22Rv1 (cell line): ENCODE data around the gene TMTC1.

Experiments
- H3K27ac ChIP-seq: fragments of 450-650 bp; 2 replicates; pipeline ENCODE4 v1.5.1; 2017
- ZFX ChIP-seq: fragments of 450-650 bp; IDR thresholded peaks from 2 replicates; pipeline ENCODE4 v1.6.1; 2017; ENCODE audit warnings: antibody characterized with exemption, borderline replicate concordance
- TF ChIP-seq, protein P1 (sequence below): fragments of 450-650 bp; IDR thresholded peaks from 2 replicates; pipeline ENCODE4 v1.5.1; 2017; ENCODE audit warnings: mild to moderate bottlenecking

The TMTC1 gene

DNA sequence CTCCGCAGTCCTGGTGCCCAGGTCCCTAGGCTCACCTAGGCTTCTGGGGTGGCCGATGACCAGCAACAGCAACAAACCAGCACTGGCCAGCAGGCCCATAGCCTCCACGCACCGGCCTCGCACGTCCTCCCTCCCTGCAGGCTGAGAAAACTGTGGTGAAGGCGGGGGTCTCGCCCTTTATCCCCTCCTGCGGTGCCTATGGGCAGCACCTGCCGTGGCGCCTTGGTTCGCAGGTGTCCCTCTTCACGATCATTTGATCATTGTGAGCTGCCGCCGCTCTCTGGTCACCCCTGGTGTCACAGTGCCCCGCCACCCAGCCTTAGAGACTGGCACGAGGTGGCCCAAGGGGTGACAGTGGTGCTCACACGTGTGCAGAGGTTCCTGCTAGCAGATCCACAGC, 286.2 kb downstream of the TMTC1 start, which contains the start of gene OVCH1:
TSS of gene OVCH1 (minus strand) at position 99 of the 400 bp plus-strand sequence. CDS start at position 99, 0 bp downstream.
- TF ChIP-seq, protein P1, sequence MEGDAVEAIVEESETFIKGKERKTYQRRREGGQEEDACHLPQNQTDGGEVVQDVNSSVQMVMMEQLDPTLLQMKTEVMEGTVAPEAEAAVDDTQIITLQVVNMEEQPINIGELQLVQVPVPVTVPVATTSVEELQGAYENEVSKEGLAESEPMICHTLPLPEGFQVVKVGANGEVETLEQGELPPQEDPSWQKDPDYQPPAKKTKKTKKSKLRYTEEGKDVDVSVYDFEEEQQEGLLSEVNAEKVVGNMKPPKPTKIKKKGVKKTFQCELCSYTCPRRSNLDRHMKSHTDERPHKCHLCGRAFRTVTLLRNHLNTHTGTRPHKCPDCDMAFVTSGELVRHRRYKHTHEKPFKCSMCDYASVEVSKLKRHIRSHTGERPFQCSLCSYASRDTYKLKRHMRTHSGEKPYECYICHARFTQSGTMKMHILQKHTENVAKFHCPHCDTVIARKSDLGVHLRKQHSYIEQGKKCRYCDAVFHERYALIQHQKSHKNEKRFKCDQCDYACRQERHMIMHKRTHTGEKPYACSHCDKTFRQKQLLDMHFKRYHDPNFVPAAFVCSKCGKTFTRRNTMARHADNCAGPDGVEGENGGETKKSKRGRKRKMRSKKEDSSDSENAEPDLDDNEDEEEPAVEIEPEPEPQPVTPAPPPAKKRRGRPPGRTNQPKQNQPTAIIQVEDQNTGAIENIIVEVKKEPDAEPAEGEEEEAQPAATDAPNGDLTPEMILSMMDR = no peak
- no peak for TF ChIP-seq ZFX
- no peak within 1 kb of the TSS for H3K27ac ChIP-seq

DNA sequence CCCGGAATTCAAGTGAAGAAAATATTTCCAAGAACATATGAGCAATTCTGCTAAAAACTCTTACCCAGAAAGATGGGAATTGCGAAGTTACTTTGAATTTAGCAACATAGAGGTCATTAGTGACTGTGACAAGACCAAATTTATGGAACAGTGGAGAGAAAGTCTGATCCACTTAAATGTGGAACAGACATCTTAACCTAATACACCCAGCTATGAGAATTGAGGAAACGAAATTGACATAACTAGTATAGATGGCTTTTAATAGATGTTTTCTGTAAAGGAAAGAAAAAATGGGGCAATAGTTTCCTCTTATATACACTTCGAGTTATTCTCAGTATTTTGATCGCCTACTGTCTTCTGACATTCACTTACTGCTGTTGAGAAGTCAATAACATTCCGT, 290.9 kb downstream of the TMTC1 start:
- TF ChIP-seq, protein P1 = no peak
- no peak for TF ChIP-seq ZFX
- H3K27ac ChIP-seq = no peak overlapping the region

DNA sequence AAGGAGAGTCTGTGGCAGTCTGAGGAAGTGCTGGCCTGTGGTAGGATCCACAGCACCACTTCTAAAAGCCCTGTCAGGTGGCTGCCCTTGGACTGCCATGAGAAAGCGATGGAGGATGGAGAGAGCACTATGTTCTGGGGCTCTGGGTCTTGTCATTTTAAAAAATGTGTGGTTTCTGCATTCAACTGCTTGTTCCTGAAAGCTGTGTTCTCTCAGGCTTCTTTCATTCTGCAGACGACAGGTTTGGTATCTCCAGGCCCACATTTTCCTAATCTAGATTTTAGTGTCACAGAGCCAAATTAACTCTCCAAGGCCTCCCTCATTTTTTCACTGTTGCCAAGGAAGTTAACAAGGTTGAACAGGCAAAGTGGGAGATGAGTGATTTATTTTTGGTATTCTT, 296.8 kb downstream of the TMTC1 start:
- no peak for TF ChIP-seq ZFX
- TF ChIP-seq, protein P1 = no peak

DNA sequence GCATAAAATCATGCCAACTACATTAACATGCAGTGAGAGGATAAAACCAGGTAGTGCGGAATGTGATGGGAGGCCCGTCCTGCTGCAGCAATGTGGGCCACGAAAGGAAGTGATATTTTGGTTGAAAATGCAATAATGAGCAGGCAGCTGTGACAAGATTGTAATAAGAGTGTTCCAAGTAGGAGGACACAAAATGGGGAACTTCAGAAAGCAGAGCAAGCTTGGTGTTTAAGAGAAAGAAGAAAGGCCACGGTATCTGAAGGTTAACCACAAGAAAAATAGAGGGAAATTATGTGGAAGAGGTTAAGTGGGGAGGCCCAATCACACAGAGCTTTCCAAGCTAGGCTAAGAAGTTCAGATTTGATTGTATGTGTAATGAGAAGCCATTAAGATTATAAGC, 320.5 kb downstream of the TMTC1 start:
- TF ChIP-seq, protein P1 = no peak
- TF ChIP-seq ZFX = no peak
- H3K27ac ChIP-seq = no peak overlapping the region

More for the DNA sequence above, 296.8 kb downstream of the TMTC1 start:
- H3K27ac ChIP-seq = no peak overlapping the region

DNA sequence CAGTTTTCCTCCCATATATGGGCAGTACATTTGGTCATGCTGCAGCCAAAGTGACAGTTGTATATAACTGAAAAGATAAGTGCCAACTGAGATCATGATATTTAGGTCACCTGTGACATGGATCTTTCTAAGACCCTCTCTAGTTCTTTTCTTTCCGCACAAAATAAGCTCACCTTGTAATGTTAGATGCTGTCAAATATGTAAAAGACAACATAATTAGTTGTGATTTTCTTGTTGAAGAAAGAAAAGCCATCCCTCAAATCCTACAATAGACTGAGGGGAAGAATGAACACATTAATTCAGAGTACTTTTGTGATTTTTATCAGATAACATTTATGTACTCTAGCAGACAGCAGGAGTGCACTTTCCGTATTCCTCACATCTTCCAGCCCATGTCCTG, 323.7 kb downstream of the TMTC1 start:
- no peak overlapping the region for H3K27ac ChIP-seq
- no peak for TF ChIP-seq ZFX
- TF ChIP-seq, protein P1 = no peak

DNA sequence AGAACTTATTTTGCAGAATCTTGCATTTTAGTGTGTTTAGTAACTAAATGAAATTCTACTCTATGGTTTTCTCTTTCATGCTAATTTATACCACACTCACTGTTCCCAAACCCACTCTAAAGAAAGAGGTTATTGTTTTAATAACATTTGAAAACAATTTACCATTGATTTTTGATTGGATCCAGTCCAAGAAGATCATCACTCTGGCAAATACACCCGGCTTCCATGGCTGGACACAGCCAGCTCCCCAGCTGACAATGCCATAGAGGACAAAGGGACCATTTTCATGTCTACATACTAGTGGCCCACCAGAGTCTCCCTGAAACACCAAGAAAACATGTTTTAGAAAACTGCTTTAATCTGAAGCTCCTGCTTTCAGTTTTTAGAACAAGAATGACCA, 328.7 kb downstream of the TMTC1 start:
- TF ChIP-seq, protein P1 = no peak
- no peak for TF ChIP-seq ZFX
- H3K27ac ChIP-seq = no peak overlapping the region

DNA sequence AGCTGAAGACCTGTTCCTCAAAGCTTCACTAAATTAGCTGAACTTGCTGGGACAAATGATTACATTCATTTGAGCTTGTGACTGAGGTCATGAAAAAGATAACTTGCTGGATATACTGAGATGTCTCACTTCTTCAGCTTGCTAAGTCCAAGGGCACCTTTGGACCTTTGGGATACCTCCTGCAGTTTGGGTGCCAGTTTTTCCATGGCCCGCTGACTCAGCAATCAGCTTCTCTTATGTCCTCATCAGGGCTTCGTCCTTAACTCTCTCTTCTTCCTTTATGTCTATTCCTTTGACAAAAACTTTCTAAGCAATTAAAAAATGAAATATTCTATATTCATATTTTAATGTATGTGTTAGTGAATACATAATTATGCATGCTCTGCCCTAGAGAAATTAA, 331.9 kb downstream of the TMTC1 start:
- TF ChIP-seq ZFX = no peak
- TF ChIP-seq, protein P1 = no peak
- H3K27ac ChIP-seq = no peak overlapping the region
